Activated T-cell treated with anti-CD3 and anti-CD28 coated beads, Interleukin-2, amount 50 U/mL, for 4 hours (primary cell): ENCODE data around the gene SORCS1. TPM values are rescaled to one million over a fixed set of nuclear protein-coding genes. Genes with fewer than 3 reads are reported as not detected.

Source experiments
- ATAC-seq, 2 donors: fragments of 200-7000 bp; cut with Tn5 transposase; one replicate each; pipeline ENCODE4 v1.10.0; 2021
- DNase-seq: peaks from one replicate; pipeline ENCODE4 v3.0.0-alpha.2; 2020
- H3K27me3 Mint-ChIP-seq: one replicate; pipeline ENCODE4 v1.8.0; 2021; ENCODE audit warnings: low read depth, mixed read lengths
- H3K36me3 Mint-ChIP-seq: one replicate; pipeline ENCODE4 v1.8.0; 2022; ENCODE audit warnings: mixed read lengths; ENCODE audit not compliant: insufficient read depth
- H3K4me1 Mint-ChIP-seq: one replicate; pipeline ENCODE4 v1.8.0; 2021; ENCODE audit warnings: low read depth, mixed read lengths
- H3K4me3 Mint-ChIP-seq: one replicate; pipeline ENCODE4 v1.8.0; 2021; ENCODE audit warnings: mild to moderate bottlenecking, moderate library complexity, mixed read lengths
- H3K9me3 Mint-ChIP-seq: one replicate; pipeline ENCODE4 v1.8.0; 2021; ENCODE audit warnings: mixed read lengths
- total RNA-seq, 3 donors: library from RNA; stranded (reverse); gene quantifications; one replicate each; pipeline ENCODE4 v1.2.1, GENCODE V29; 2021

The SORCS1 gene
- total RNA-seq, 3 donors from 2014 or later = not detected

GRCh38 chr10:106655636-106656035, 508.9 kb downstream of the SORCS1 start:
- ATAC-seq = no peak
- H3K4me1 Mint-ChIP-seq = no peaks in the 10 kb centered on the region
- H3K4me3 Mint-ChIP-seq = no peak overlapping the region
- H3K27me3 Mint-ChIP-seq = no peaks in the 10 kb centered on the region
- H3K36me3 Mint-ChIP-seq = no peaks in the 10 kb centered on the region
- no peak for DNase-seq
- H3K9me3 Mint-ChIP-seq = peaks cover 6% of the 10 kb centered on the region

DNA sequence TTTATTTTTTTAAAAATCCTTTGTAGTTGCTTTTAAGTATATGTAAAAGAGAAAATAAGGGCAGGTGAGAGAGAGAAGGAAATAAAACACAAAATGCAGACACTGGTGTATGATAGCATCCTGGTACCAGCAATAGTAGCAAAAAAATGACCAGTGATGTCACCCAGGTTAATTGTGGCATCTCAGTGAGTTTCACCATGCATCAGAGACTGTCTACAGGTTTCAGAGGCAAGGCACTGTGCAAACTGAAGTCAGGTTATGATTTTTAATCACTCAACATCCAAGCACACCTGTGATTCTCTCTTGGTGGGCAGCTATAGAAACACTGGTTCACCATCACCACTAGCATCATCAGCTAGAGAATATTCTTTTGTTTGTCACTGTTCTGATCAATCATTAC, 509.3 kb downstream of the SORCS1 start:
- Mint-ChIP-seq H3K27me3 (no peaks in the 10 kb centered on the region), H3K4me3 (no peak overlapping the region), H3K36me3 (no peaks in the 10 kb centered on the region), H3K9me3 (peaks cover 6% of the 10 kb centered on the region), H3K4me1 (no peaks in the 10 kb centered on the region)
- ATAC-seq (no peak), DNase-seq (no peak)

GRCh38 chr10:106652279-106652678, 512.2 kb downstream of the SORCS1 start:
- no peak for DNase-seq

GRCh38 chr10:106648534-106649481, 515.7 kb downstream of the SORCS1 start:
- Mint-ChIP-seq H3K4me1 (no peaks in the 10 kb centered on the region), H3K9me3 (no peaks in the 10 kb centered on the region), H3K27me3 (no peaks in the 10 kb centered on the region), H3K36me3 (no peaks in the 10 kb centered on the region), H3K4me3 (no peak overlapping the region)
- ATAC-seq (no peak), DNase-seq (no peak)

More at GRCh38 chr10:106652279-106652678, 512.2 kb downstream of the SORCS1 start:
- no peaks in the 10 kb centered on the region for H3K27me3 Mint-ChIP-seq
- H3K9me3 Mint-ChIP-seq = peaks cover 6% of the 10 kb centered on the region
- no peaks in the 10 kb centered on the region for H3K36me3 Mint-ChIP-seq
- no peak for ATAC-seq
- no peak overlapping the region for H3K4me3 Mint-ChIP-seq
- no peaks in the 10 kb centered on the region for H3K4me1 Mint-ChIP-seq

DNA sequence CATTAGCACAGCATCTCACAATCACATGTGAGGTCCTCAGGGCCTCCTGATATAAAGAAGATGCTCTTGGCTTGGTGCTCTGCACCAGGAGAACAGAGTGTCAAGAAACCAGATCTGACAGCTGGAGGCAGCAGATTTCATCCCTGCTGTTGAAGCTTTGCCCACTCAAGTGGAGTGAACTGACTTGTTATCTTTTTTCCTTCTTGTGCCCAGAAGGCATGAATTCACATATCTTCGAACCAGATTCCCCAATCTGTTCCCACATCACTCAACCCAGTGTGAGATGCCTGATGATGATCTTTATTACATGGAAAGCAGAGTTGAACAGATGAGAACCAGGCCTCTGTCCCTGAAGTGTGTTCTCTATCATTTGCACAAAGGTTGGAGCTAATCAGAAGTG, 521.0 kb downstream of the SORCS1 start:
- no peaks in the 10 kb centered on the region for H3K9me3 Mint-ChIP-seq
- ATAC-seq (peak in 1 of 2 donors; percentile 14), DNase-seq (no peak)
- no peaks in the 10 kb centered on the region for H3K4me1 Mint-ChIP-seq
- H3K36me3 Mint-ChIP-seq = no peaks in the 10 kb centered on the region
- H3K27me3 Mint-ChIP-seq = no peaks in the 10 kb centered on the region
- no peak overlapping the region for H3K4me3 Mint-ChIP-seq

- no peak for ATAC-seq
- Mint-ChIP-seq H3K27me3 (no peaks in the 10 kb centered on the region), H3K4me1 (no peaks in the 10 kb centered on the region), H3K36me3 (no peaks in the 10 kb centered on the region), H3K9me3 (no peaks in the 10 kb centered on the region), H3K4me3 (no peak overlapping the region)
- no peak for DNase-seq
These were observed 526.6 kb downstream of the SORCS1 start for GRCh38 chr10:106637873-106638272.

- Mint-ChIP-seq H3K36me3 (no peaks in the 10 kb centered on the region), H3K9me3 (no peaks in the 10 kb centered on the region), H3K4me3 (no peak overlapping the region), H3K4me1 (no peaks in the 10 kb centered on the region), H3K27me3 (no peaks in the 10 kb centered on the region)
- ATAC-seq = no peak
- no peak for DNase-seq
These were observed 527.6 kb downstream of the SORCS1 start for GRCh38 chr10:106636766-106637491.

- Mint-ChIP-seq H3K4me1 (no peaks in the 10 kb centered on the region), H3K4me3 (no peak overlapping the region), H3K36me3 (no peaks in the 10 kb centered on the region), H3K27me3 (no peaks in the 10 kb centered on the region), H3K9me3 (no peaks in the 10 kb centered on the region)
- DNase-seq = no peak
- no peak for ATAC-seq
These were observed 528.6 kb downstream of the SORCS1 start for GRCh38 chr10:106635947-106636346.

DNA sequence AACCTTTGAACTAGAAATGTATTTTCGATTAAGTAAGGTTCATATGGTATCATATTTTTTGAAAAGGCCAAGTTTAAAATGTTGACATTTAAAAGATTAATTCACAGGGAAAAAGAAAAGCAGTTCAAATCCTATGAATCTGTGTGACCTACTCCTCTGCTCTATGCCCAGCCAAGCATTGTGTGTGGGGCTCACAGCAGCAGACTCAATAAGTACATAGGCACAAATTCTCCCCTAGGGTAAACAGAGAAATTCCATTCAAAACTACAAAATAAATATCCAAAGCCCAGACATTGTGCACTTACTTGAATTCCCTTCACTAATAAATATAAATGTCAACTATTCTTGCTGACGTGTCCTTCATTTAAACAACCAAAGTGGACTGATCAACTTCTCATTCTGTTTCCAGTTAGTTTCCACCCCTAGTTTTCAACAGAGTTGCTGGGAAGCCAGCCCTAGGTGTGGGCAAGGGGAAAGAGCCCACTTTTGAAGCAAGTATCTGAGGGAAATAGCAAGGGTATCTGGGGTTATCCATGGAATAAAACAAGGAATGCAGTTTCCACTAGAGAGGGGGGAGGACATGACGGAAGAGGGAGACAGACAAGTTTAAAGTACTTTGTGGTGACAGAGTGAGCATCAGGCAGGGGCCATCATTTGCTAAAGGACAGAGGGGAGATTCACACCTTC, 533.3 kb downstream of the SORCS1 start:
- H3K27me3 Mint-ChIP-seq = no peaks in the 10 kb centered on the region
- no peak overlapping the region for H3K4me3 Mint-ChIP-seq
- H3K4me1 Mint-ChIP-seq = no peaks in the 10 kb centered on the region
- no peaks in the 10 kb centered on the region for H3K9me3 Mint-ChIP-seq
- no peak for ATAC-seq
- DNase-seq = no peak
- no peaks in the 10 kb centered on the region for H3K36me3 Mint-ChIP-seq

- H3K36me3 Mint-ChIP-seq = no peaks in the 10 kb centered on the region
These were observed 538.1 kb downstream of the SORCS1 start for GRCh38 chr10:106626371-106626770.

DNA sequence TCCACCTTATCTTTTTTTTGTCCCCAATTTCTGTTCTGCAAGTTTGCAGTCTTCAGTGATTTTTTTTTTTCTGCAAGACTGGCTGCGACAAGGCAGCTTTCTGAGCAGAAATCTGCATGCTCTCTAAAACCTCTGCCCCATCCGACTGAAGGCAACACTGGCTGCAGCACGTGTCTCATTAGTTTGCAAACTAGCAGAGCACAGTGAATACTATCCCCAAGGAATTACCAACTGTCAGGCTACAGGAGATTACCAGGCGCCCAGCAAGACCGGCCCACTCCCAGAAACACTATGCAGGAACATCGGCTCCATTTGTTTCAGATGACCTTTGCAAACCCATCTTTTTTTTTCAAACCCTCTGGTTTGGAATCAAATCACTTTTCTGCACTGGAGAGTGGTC, 538.8 kb downstream of the SORCS1 start:
- no peaks in the 10 kb centered on the region for H3K36me3 Mint-ChIP-seq
- no peaks in the 10 kb centered on the region for H3K4me1 Mint-ChIP-seq
- peaks cover 4% of the 10 kb centered on the region for H3K27me3 Mint-ChIP-seq
- no peak for DNase-seq
- ATAC-seq = no peak
- no peaks in the 10 kb centered on the region for H3K9me3 Mint-ChIP-seq
- H3K4me3 Mint-ChIP-seq = no peak overlapping the region

More at GRCh38 chr10:106626371-106626770, 538.1 kb downstream of the SORCS1 start:
- Mint-ChIP-seq H3K4me3 (no peak overlapping the region), H3K27me3 (peaks cover 4% of the 10 kb centered on the region), H3K4me1 (no peaks in the 10 kb centered on the region), H3K9me3 (no peaks in the 10 kb centered on the region)
- DNase-seq (no peak), ATAC-seq (no peak)

DNA sequence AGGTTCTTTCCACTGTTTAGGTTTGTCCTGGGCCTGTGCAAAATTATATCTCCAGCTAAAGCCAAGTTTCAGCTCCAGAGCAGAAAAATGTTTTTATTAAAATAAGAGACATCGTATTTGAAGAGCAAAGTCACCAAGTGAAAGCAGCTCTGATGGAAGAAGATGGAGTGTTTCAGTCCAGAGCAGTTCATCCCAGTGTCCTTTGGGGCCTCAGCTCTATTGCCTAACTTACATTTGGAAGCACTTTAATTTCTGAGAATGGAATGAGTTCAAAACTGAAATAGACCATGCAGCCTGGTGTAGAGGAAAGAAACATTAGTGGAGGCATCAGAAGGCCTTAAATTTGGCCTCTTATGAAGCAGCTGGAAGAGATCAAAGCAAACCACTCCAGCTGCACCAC, 545.2 kb downstream of the SORCS1 start:
- Mint-ChIP-seq H3K27me3 (peaks cover 4% of the 10 kb centered on the region), H3K36me3 (no peaks in the 10 kb centered on the region)
- ATAC-seq = no peak

DNA sequence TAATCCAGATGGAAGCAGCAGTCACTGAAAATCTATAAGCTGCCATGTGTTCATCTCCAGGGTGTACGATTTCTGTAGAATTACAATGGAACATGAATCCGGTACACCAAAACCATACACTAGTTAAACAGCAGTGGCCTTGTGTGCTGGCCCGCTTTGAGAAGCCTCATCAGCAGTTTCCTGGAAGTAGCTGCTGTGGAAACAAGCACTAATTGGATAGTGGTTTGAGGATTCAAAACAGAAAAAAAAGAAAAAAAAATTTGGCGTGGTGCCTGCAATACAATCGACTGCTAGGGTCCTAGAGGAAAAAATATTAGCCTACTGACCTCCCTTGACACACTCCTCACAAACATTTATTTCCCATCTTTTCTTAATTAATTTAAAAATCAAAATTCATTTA, 545.9 kb downstream of the SORCS1 start:
- Mint-ChIP-seq H3K27me3 (no peaks in the 10 kb centered on the region), H3K9me3 (no peaks in the 10 kb centered on the region), H3K4me1 (no peaks in the 10 kb centered on the region), H3K4me3 (no peak overlapping the region), H3K36me3 (no peaks in the 10 kb centered on the region)
- DNase-seq (no peak), ATAC-seq (no peak)

More for the DNA sequence above, 545.2 kb downstream of the SORCS1 start:
- no peak for DNase-seq
- Mint-ChIP-seq H3K4me1 (no peaks in the 10 kb centered on the region), H3K4me3 (no peak overlapping the region), H3K9me3 (no peaks in the 10 kb centered on the region)

- Mint-ChIP-seq H3K27me3 (no peaks in the 10 kb centered on the region), H3K4me3 (no peak overlapping the region), H3K36me3 (no peaks in the 10 kb centered on the region), H3K4me1 (no peaks in the 10 kb centered on the region), H3K9me3 (no peaks in the 10 kb centered on the region)
- DNase-seq (no peak), ATAC-seq (no peak)
These were observed 549.4 kb downstream of the SORCS1 start for GRCh38 chr10:106615081-106615480.
